ENCODE data around the gene CRACR2A.
A peak's percentile ranks its signal among the peaks of the same experiment; 100 is the strongest.

The CRACR2A gene

GRCh38 chr12:3770891-3771290, 18.0 kb upstream of the CRACR2A start:
- no peaks in the 10 kb centered on the region for H3K27me3 Mint-ChIP-seq
- H3K9me3 Mint-ChIP-seq, result no peaks in the 10 kb centered on the region
- H3K36me3 Mint-ChIP-seq (ENCODE audit: insufficient read depth), result peaks cover 2% of the 10 kb centered on the region
- ATAC-seq (replicated peaks; ENCODE audit: extremely low read depth, poor library complexity, severe bottlenecking) (no peak), DNase-seq (ENCODE audit: low spot score in 2 of 2) (no peak)
- H3K4me1 Mint-ChIP-seq, result no peaks in the 10 kb centered on the region
- no peak overlapping the region for H3K4me3 Mint-ChIP-seq
- no peak overlapping the region for H3K27ac Mint-ChIP-seq (ENCODE audit: low read depth)

- peaks cover 2% of the 10 kb centered on the region for H3K36me3 Mint-ChIP-seq (ENCODE audit: insufficient read depth)
- H3K27ac Mint-ChIP-seq (ENCODE audit: low read depth), result no peak overlapping the region
- H3K4me3 Mint-ChIP-seq, result no peak overlapping the region
- H3K4me1 Mint-ChIP-seq, result no peaks in the 10 kb centered on the region
- no peak for DNase-seq (ENCODE audit: low spot score in 2 of 2)
- H3K27me3 Mint-ChIP-seq, result no peaks in the 10 kb centered on the region
- no peaks in the 10 kb centered on the region for H3K9me3 Mint-ChIP-seq
- no peak for ATAC-seq (replicated peaks; ENCODE audit: extremely low read depth, poor library complexity, severe bottlenecking)
Observed at GRCh38 chr12:3768911-3769447, 16.1 kb upstream of the CRACR2A start.

GRCh38 chr12:3761116-3761735, 8.3 kb upstream of the CRACR2A start:
- ATAC-seq (replicated peaks; ENCODE audit: extremely low read depth, poor library complexity, severe bottlenecking) (no peak), DNase-seq (ENCODE audit: low spot score in 2 of 2) (no peak)
- H3K27me3 Mint-ChIP-seq, result no peaks in the 10 kb centered on the region
- H3K4me1 Mint-ChIP-seq, result no peaks in the 10 kb centered on the region
- no peak overlapping the region for H3K27ac Mint-ChIP-seq (ENCODE audit: low read depth)
- no peak overlapping the region for H3K4me3 Mint-ChIP-seq
- no peaks in the 10 kb centered on the region for H3K36me3 Mint-ChIP-seq (ENCODE audit: insufficient read depth)
- no peaks in the 10 kb centered on the region for H3K9me3 Mint-ChIP-seq

GRCh38 chr12:3759878-3760277, 7.0 kb upstream of the CRACR2A start:
- H3K4me1 Mint-ChIP-seq, result no peaks in the 10 kb centered on the region
- no peaks in the 10 kb centered on the region for H3K27me3 Mint-ChIP-seq
- DNase-seq (ENCODE audit: low spot score in 2 of 2) (no peak), ATAC-seq (replicated peaks; ENCODE audit: extremely low read depth, poor library complexity, severe bottlenecking) (no peak)
- no peak overlapping the region for H3K27ac Mint-ChIP-seq (ENCODE audit: low read depth)
- H3K4me3 Mint-ChIP-seq, result no peak overlapping the region
- no peaks in the 10 kb centered on the region for H3K9me3 Mint-ChIP-seq
- no peaks in the 10 kb centered on the region for H3K36me3 Mint-ChIP-seq (ENCODE audit: insufficient read depth)

- peaks cover 9% of the 10 kb centered on the region for H3K36me3 Mint-ChIP-seq (ENCODE audit: insufficient read depth)
- H3K27ac Mint-ChIP-seq (ENCODE audit: low read depth), result no peak overlapping the region
- DNase-seq (ENCODE audit: low spot score in 2 of 2), result no peak
- no peaks in the 10 kb centered on the region for H3K9me3 Mint-ChIP-seq
- H3K4me3 Mint-ChIP-seq, result no peak overlapping the region
- H3K27me3 Mint-ChIP-seq, result no peaks in the 10 kb centered on the region
- ATAC-seq (replicated peaks; ENCODE audit: extremely low read depth, poor library complexity, severe bottlenecking), result no peak
- peaks cover 14% of the 10 kb centered on the region for H3K4me1 Mint-ChIP-seq
Observed at GRCh38 chr12:3757261-3757660, 4.4 kb upstream of the CRACR2A start.

GRCh38 chr12:3755898-3756297, 3.0 kb upstream of the CRACR2A start:
- H3K4me3 Mint-ChIP-seq, result no peak overlapping the region

GRCh38 chr12:3753544-3754284, 805 bp upstream of the CRACR2A start:
- ATAC-seq (replicated peaks; ENCODE audit: extremely low read depth, poor library complexity, severe bottlenecking) (no peak), DNase-seq (ENCODE audit: low spot score in 2 of 2) (no peak)
- Mint-ChIP-seq H3K27me3 (no peaks in the 10 kb centered on the region), H3K27ac (ENCODE audit: low read depth) (peak overlapping the region; percentile 99), H3K4me1 (peaks cover 40% of the 10 kb centered on the region), H3K4me3 (peak overlapping the region; percentile 78), H3K36me3 (ENCODE audit: insufficient read depth) (peaks cover 15% of the 10 kb centered on the region), H3K9me3 (no peaks in the 10 kb centered on the region)

More at GRCh38 chr12:3755898-3756297, 3.0 kb upstream of the CRACR2A start:
- Mint-ChIP-seq H3K9me3 (no peaks in the 10 kb centered on the region), H3K27ac (ENCODE audit: low read depth) (peak overlapping the region; percentile 49), H3K36me3 (ENCODE audit: insufficient read depth) (peaks cover 15% of the 10 kb centered on the region), H3K27me3 (no peaks in the 10 kb centered on the region), H3K4me1 (peaks cover 28% of the 10 kb centered on the region)
- ATAC-seq (replicated peaks; ENCODE audit: extremely low read depth, poor library complexity, severe bottlenecking) (no peak), DNase-seq (ENCODE audit: low spot score in 2 of 2) (no peak)

- Mint-ChIP-seq H3K4me1 (peaks cover 40% of the 10 kb centered on the region), H3K4me3 (peak overlapping the region; percentile 78), H3K27ac (ENCODE audit: low read depth) (peak overlapping the region; percentile 99), H3K9me3 (no peaks in the 10 kb centered on the region), H3K36me3 (ENCODE audit: insufficient read depth) (peaks cover 16% of the 10 kb centered on the region), H3K27me3 (no peaks in the 10 kb centered on the region)
- ATAC-seq (replicated peaks; ENCODE audit: extremely low read depth, poor library complexity, severe bottlenecking) (peak; percentile 81), DNase-seq (ENCODE audit: low spot score in 2 of 2) (peak; percentile 41 to 72)
Observed at GRCh38 chr12:3752096-3752709, 706 bp downstream of the CRACR2A start.

GRCh38 chr12:3751151-3752095, 1.5 kb downstream of the CRACR2A start:
- ATAC-seq (replicated peaks; ENCODE audit: extremely low read depth, poor library complexity, severe bottlenecking) (no peak), DNase-seq (ENCODE audit: low spot score in 2 of 2) (no peak)
- Mint-ChIP-seq H3K9me3 (no peaks in the 10 kb centered on the region), H3K27ac (ENCODE audit: low read depth) (peak overlapping the region; percentile 99), H3K27me3 (no peaks in the 10 kb centered on the region), H3K4me3 (peak overlapping the region; percentile 78), H3K4me1 (peaks cover 40% of the 10 kb centered on the region), H3K36me3 (ENCODE audit: insufficient read depth) (peaks cover 19% of the 10 kb centered on the region)

- no peak for DNase-seq (ENCODE audit: low spot score in 2 of 2)
- H3K4me3 Mint-ChIP-seq, result peak overlapping the region; percentile 78
- ATAC-seq (replicated peaks; ENCODE audit: extremely low read depth, poor library complexity, severe bottlenecking), result no peak
- peak overlapping the region; percentile 99 for H3K27ac Mint-ChIP-seq (ENCODE audit: low read depth)
- no peaks in the 10 kb centered on the region for H3K27me3 Mint-ChIP-seq
- peaks cover 19% of the 10 kb centered on the region for H3K36me3 Mint-ChIP-seq (ENCODE audit: insufficient read depth)
- peaks cover 40% of the 10 kb centered on the region for H3K4me1 Mint-ChIP-seq
- no peaks in the 10 kb centered on the region for H3K9me3 Mint-ChIP-seq
Observed at GRCh38 chr12:3750616-3751015, 2.3 kb downstream of the CRACR2A start.

- Mint-ChIP-seq H3K4me3 (no peak overlapping the region), H3K27ac (ENCODE audit: low read depth) (no peak overlapping the region), H3K36me3 (ENCODE audit: insufficient read depth) (peaks cover 22% of the 10 kb centered on the region), H3K9me3 (no peaks in the 10 kb centered on the region), H3K27me3 (no peaks in the 10 kb centered on the region), H3K4me1 (peaks cover 52% of the 10 kb centered on the region)
- ATAC-seq (replicated peaks; ENCODE audit: extremely low read depth, poor library complexity, severe bottlenecking) (no peak), DNase-seq (ENCODE audit: low spot score in 2 of 2) (no peak)
Observed at GRCh38 chr12:3748620-3749019, 4.3 kb downstream of the CRACR2A start.
